ENCODE results near the gene GSDMA.
"Not testable (repeated sequence)": the region's sequence is repeated elsewhere in the genome, so short reads cannot be mapped to it uniquely, and the experiment has no call there.

GSDMA gene

DNA sequence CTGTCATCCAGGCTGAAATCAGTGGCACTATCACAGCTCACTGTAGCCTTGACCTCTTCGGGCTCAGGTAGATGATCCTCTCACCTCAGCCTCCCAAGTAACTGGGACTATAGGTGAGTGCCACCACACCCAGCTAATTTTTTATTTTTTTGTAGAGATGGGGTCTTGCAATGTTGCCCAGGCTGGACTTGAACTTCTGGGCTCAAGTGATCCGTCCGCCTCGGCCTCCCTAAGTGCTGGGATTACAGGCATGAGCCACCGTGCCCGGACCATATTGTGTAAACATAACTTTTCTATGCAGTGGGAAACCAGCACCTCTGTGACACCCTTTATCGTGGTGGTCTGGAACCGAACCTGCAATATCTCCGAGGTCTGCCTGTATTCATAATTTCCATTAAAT lies 41.3 kb downstream of the GSDMA start:
- H3K36me3 ChIP-seq (ENCODE audit: control insufficient read depth, insufficient read depth, low read length), result no peaks in the 10 kb centered on the region
- TF ChIP-seq, protein P1, sequence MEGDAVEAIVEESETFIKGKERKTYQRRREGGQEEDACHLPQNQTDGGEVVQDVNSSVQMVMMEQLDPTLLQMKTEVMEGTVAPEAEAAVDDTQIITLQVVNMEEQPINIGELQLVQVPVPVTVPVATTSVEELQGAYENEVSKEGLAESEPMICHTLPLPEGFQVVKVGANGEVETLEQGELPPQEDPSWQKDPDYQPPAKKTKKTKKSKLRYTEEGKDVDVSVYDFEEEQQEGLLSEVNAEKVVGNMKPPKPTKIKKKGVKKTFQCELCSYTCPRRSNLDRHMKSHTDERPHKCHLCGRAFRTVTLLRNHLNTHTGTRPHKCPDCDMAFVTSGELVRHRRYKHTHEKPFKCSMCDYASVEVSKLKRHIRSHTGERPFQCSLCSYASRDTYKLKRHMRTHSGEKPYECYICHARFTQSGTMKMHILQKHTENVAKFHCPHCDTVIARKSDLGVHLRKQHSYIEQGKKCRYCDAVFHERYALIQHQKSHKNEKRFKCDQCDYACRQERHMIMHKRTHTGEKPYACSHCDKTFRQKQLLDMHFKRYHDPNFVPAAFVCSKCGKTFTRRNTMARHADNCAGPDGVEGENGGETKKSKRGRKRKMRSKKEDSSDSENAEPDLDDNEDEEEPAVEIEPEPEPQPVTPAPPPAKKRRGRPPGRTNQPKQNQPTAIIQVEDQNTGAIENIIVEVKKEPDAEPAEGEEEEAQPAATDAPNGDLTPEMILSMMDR (IDR thresholded peaks at IDR 0.05; ENCODE audit: insufficient read depth, low read length, poor library complexity, severe bottlenecking), result no peak
- no peak for DNase-seq (ENCODE audit: extremely low read depth, insufficient read length)

DNA sequence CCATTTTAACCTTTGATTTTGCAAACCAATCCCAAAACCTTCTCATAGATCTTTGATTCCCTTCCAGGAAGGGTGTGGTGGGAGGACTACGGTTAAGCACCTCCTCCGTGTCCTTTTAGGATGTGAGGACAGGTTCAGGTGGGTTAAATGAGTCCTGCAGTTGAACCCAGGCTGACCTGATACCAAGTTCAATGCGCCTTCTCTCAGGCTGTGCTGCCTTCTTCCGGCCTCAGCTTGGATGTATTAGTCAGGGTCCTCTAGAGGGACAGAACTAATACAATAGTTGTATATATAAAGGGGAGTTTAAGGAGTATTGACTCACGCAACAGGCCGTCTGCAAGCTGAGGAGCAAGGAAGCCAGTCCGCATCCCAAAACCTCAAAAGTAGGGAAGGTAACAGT lies 41.9 kb downstream of the GSDMA start:
- TF ChIP-seq, protein P1 (IDR thresholded peaks at IDR 0.05; ENCODE audit: insufficient read depth, low read length, poor library complexity, severe bottlenecking), result no peak
- Histone ChIP-seq H3K36me3 (ENCODE audit: control insufficient read depth, insufficient read depth, low read length) (no peaks in the 10 kb centered on the region), H3K4me3 (replicated peaks; ENCODE audit: low read depth, low read length) (no peak overlapping the region), H3K27me3 (replicated peaks; ENCODE audit: control insufficient read depth, insufficient read depth, low read length) (no peaks in the 10 kb centered on the region)
- DNase-seq (ENCODE audit: extremely low read depth, insufficient read length), result no peak

More for the DNA sequence above, 41.3 kb downstream of the GSDMA start:
- Histone ChIP-seq H3K27me3 (replicated peaks; ENCODE audit: control insufficient read depth, insufficient read depth, low read length) (no peaks in the 10 kb centered on the region), H3K4me3 (replicated peaks; ENCODE audit: low read depth, low read length) (no peak overlapping the region)

DNA sequence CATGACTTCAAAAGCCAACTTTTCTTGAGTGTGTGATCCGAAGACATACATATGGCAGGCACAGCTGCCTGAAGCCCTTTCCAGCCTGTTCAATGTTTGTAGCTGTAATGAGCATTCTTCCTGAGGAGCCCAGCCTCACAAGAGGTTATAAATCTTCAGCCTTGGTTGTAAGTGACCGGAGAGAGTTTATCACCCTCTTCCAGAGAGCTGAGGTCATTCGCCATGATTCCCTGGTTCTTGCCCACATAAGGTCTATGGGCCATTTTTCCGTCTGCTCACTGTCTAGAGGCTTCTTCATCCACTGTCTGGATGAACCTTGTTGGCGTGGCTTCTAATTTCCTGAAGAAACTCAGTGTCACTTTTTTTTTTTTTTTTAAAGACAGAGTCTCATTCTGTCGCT lies 42.7 kb downstream of the GSDMA start:
- Histone ChIP-seq H3K4me3 (replicated peaks; ENCODE audit: low read depth, low read length) (no peak overlapping the region), H3K27me3 (replicated peaks; ENCODE audit: control insufficient read depth, insufficient read depth, low read length) (no peaks in the 10 kb centered on the region), H3K36me3 (ENCODE audit: control insufficient read depth, insufficient read depth, low read length) (no peaks in the 10 kb centered on the region)
- TF ChIP-seq, protein P1 (IDR thresholded peaks at IDR 0.05; ENCODE audit: insufficient read depth, low read length, poor library complexity, severe bottlenecking), result no peak
- no peak for DNase-seq (ENCODE audit: extremely low read depth, insufficient read length)

DNA sequence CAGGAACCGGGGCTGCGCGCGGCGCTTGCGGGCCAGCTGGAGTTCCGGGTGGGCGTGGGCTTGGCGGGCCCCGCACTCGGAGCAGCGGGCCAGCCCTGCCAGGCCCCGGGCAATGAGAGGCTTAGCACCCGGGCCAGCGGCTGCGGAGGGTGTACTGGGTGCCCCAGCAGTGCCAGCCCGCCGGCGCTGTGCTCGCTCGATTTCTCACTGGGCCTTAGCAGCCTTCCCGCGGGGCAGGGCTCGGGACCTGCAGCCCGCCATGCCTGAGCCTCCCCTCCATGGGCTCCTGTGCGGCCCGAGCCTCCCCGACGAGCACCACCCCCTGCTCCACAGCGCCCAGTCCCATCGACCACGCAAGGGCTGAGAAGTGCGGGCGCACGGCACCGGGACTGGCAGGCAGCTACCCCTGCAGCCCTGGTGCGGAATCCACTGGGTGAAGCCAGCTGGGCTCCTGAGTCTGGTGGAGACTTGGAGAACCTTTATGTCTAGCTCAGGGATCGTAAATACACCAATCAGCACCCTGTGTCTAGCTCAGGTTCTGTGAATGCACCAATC lies 48.2 kb downstream of the GSDMA start:
- H3K27me3 ChIP-seq (replicated peaks; ENCODE audit: control insufficient read depth, insufficient read depth, low read length); H3K36me3 ChIP-seq (ENCODE audit: control insufficient read depth, insufficient read depth, low read length); H3K4me3 ChIP-seq (replicated peaks; ENCODE audit: low read depth, low read length); DNase-seq (ENCODE audit: extremely low read depth, insufficient read length): not testable (repeated sequence)

DNA sequence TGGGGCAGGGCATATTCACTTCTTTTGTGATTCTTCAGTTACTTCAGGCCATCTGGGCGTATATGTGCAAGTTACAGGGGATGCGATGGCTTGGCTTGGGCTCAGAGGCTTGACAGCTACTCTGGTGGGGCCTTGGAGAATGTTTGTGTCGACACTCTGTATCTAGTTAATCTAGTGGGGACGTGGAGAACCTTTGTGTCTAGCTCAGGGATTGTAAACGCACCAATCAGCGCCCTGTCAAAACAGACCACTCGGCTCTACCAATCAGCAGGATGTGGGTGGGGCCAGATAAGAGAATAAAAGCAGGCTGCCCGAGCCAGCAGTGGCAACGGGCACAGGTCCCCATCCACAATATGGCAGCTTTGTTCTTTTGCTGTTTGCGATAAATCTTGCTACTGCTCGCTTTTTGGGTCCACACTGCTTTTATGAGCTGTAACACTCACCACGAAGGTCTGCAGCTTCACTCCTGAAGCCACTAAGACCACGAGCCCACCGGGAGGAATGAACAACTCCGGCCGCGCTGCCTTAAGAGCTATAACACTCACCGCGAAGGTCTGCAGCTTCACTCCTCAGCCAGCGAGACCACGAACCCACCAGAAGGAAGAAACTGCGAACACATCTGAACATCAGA lies 49.3 kb downstream of the GSDMA start:
- not testable (repeated sequence) for DNase-seq (ENCODE audit: extremely low read depth, insufficient read length); H3K36me3 ChIP-seq (ENCODE audit: control insufficient read depth, insufficient read depth, low read length); H3K4me3 ChIP-seq (replicated peaks; ENCODE audit: low read depth, low read length); H3K27me3 ChIP-seq (replicated peaks; ENCODE audit: control insufficient read depth, insufficient read depth, low read length)

DNA sequence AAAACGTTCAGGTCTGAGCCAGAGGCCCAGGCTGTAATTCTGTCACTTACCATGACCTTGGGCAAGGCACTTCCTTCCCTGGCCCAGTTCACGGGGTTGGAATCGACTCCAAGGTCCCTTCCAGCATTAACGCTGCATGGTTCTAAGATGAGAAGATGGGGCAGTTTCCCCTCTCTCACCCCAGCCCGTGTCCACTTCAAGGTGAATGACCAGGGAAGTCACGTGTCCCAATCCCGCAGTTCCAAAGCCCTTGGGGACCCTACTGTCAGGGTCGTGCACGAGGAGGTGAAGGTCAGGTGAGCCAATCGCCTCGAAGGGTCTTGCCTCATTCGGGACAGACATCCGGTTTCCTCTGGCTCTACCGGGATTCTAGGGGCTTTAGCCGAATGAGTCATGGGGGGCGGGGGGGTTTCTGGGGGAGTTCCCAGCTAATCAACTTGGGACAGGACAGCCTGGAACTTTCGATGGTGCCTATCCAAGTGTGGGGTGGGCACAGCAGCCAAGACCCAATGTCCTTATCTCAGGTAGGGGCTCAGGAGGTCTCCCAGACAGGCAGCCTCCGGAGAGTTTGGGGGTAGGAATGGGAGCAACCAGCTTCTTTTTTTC lies 51.7 kb downstream of the GSDMA start:
- Histone ChIP-seq H3K4me3 (replicated peaks; ENCODE audit: low read depth, low read length) (no peak overlapping the region), H3K27me3 (replicated peaks; ENCODE audit: control insufficient read depth, insufficient read depth, low read length) (no peaks in the 10 kb centered on the region), H3K36me3 (ENCODE audit: control insufficient read depth, insufficient read depth, low read length) (peaks cover 5% of the 10 kb centered on the region)
- TF ChIP-seq, protein P1 (IDR thresholded peaks at IDR 0.05; ENCODE audit: insufficient read depth, low read length, poor library complexity, severe bottlenecking), result no peak
- DNase-seq (ENCODE audit: extremely low read depth, insufficient read length), result no peak

Data from GM06990 (cell line).